Left cardiac atrium (tissue), 4 donors: Measurements from ENCODE around the gene ATXN2. TPM values are rescaled to one million over a fixed set of nuclear protein-coding genes. Genes with fewer than 3 reads are reported as not detected.
"Not testable (repeated sequence)": the region's sequence is repeated elsewhere in the genome, so short reads cannot be mapped to it uniquely, and the experiment has no call there.

Source experiments
- ATAC-seq, 2 donors: fragments of 200-7000 bp; cut with Tn5 transposase; one replicate each; pipeline ENCODE4 v1.9.1; 2020; ENCODE audit warnings: mild to moderate bottlenecking in 2 of 2, moderate library complexity in 2 of 2
- DNase-seq: peaks from one replicate; pipeline ENCODE4 v3.0.0-alpha.2; 2020
- intact Hi-C, 2 donors: fragments of 100-400 bp; cut with DNase I; formaldehyde crosslinking; loops; one replicate each; pipeline versions ENCODE4 v1.14.1 to v1.15.1; 2022 to 2023
- total RNA-seq, 2 donors: library from RNA; stranded (reverse); fragmentation: NEBNext Ultra II Directional; extraction: Animal tissue kit (Norgen Biotek cat#: 25700); gene quantifications; one replicate each; pipeline ENCODE4 v1.2.1, GENCODE V29; 2021
- donor health status: DM: no; HTN: yes; CAD: no.
- donor health status: DM: no; HTN: yes; CAD: no; lungs with severe emphysema.
- donor health status: DM: yes; HTN: yes; CAD: no.
- donor health status: Dilated cardiomyopathy.

ATXN2 gene
- total RNA-seq, 2 donors from 2014 or later, result 43.7 to 54.0 TPM

GRCh38 chr12:111578971-111579340 lies 20.2 kb downstream of the ATXN2 start:
- intact Hi-C loops, result no loop called here

GRCh38 chr12:111578276-111578970 lies 20.7 kb downstream of the ATXN2 start:
- ATAC-seq, result peak in 1 of 2 donors; percentile 70
- intact Hi-C loops, result no loop called here
- DNase-seq, result no peak

More at GRCh38 chr12:111578971-111579340, 20.2 kb downstream of the ATXN2 start:
- ATAC-seq (no peak), DNase-seq (no peak)

GRCh38 chr12:111574797-111575443 lies 24.2 kb downstream of the ATXN2 start:
- ATAC-seq, result peak; percentile 21 to 38

GRCh38 chr12:111573476-111573875 lies 25.6 kb downstream of the ATXN2 start:
- intact Hi-C loops, result no loop called here

More at GRCh38 chr12:111574797-111575443, 24.2 kb downstream of the ATXN2 start:
- intact Hi-C loops, result no loop called here
- no peak for DNase-seq

GRCh38 chr12:111570084-111570961 lies 28.8 kb downstream of the ATXN2 start:
- DNase-seq (no peak), ATAC-seq (peak; percentile 59 to 92)
- intact Hi-C loops, result no loop called here

More at GRCh38 chr12:111573476-111573875, 25.6 kb downstream of the ATXN2 start:
- no peak for ATAC-seq
- DNase-seq, result no peak

GRCh38 chr12:111569363-111570083 lies 29.6 kb downstream of the ATXN2 start:
- intact Hi-C loops, result no loop called here
- no peak for DNase-seq
- ATAC-seq, result peak in 1 of 2 donors; percentile 12

GRCh38 chr12:111560844-111561243 lies 38.3 kb downstream of the ATXN2 start:
- intact Hi-C loops, DNase-seq, ATAC-seq: not testable (repeated sequence)

GRCh38 chr12:111558107-111558376 lies 41.1 kb downstream of the ATXN2 start:
- no peak for ATAC-seq
- intact Hi-C loops, result no loop called here
- no peak for DNase-seq

- DNase-seq, result no peak
- intact Hi-C loops, result no loop called here
- ATAC-seq, result no peak
Measured at GRCh38 chr12:111557271-111558106, 41.6 kb downstream of the ATXN2 start.

- ATAC-seq (no peak), DNase-seq (no peak)
- intact Hi-C loops, result no loop called here
Measured at GRCh38 chr12:111556676-111557075, 42.4 kb downstream of the ATXN2 start.

- ATAC-seq, DNase-seq, intact Hi-C loops: not testable (repeated sequence)
Measured at GRCh38 chr12:111555313-111555712, 43.8 kb downstream of the ATXN2 start.

- intact Hi-C loops, result no loop called here
- ATAC-seq (no peak), DNase-seq (no peak)
Measured at GRCh38 chr12:111546758-111547383, 52.2 kb downstream of the ATXN2 start.

GRCh38 chr12:111546171-111546570 lies 52.9 kb downstream of the ATXN2 start:
- intact Hi-C loops, result no loop called here
- DNase-seq (no peak), ATAC-seq (no peak)

GRCh38 chr12:111544032-111544431 lies 55.1 kb downstream of the ATXN2 start:
- intact Hi-C loops, result no loop called here
- ATAC-seq (no peak), DNase-seq (no peak)

GRCh38 chr12:111532751-111533150 lies 66.4 kb downstream of the ATXN2 start:
- ATAC-seq (no peak), DNase-seq (no peak)
- intact Hi-C loops, result no loop called here

GRCh38 chr12:111529424-111530368 lies 69.4 kb downstream of the ATXN2 start:
- ATAC-seq (peak; percentile 41 to 65), DNase-seq (no peak)
- intact Hi-C loops, result loop anchor here (5.0 kb wide), 1 partner anchor 132 kb away; no protein-coding TSS in a partner anchor
